ENCODE measurements around the gene CCT7. TPM values are rescaled to one million over a fixed set of nuclear protein-coding genes. Genes with fewer than 3 reads are reported as not detected.

CCT7 gene
- total RNA-seq, 1 donor, result 330 TPM

GRCh38 chr2:73300926-73301325, 66.8 kb downstream of the CCT7 start:
- TF ChIP-seq CTCF (IDR thresholded peaks at IDR 0.05; ENCODE audit: insufficient read depth, low read depth, low read length), result no peak
- DNase-seq (ENCODE audit: low read depth), result no peak
- no peak overlapping the region for H3K4me3 ChIP-seq (ENCODE audit: low read depth, low read length)

GRCh38 chr2:73301636-73302035, 67.5 kb downstream of the CCT7 start:
- H3K4me3 ChIP-seq (ENCODE audit: low read depth, low read length), result no peak overlapping the region
- TF ChIP-seq CTCF (IDR thresholded peaks at IDR 0.05; ENCODE audit: insufficient read depth, low read depth, low read length), result no peak
- DNase-seq (ENCODE audit: low read depth), result no peak

Small RNAs within 50 kb of the gene (small RNA-seq; reads per million reads assigned to genes)
- gene RNU6-111P, result not detected

Other genes with a start within 250 kb of the CCT7 start
- 12.1 and 16.8 TPM in 2 replicates for gene SFXN5, start 162.6 kb upstream of the CCT7 start, total RNA-seq
- gene RAB11FIP5, start 121.4 kb upstream of the CCT7 start, total RNA-seq, result 31.5 and 37.7 TPM in 2 replicates
- not detected in 2 replicates for gene NOTO, start 31.7 kb upstream of the CCT7 start, total RNA-seq
- 20.7 and 20.9 TPM in 2 replicates for gene SMYD5, start 20.1 kb upstream of the CCT7 start, total RNA-seq
- 14.2 and 18.1 TPM in 2 replicates for gene PRADC1, start 1.1 kb upstream of the CCT7 start, total RNA-seq
- 1.3 and 1.6 TPM in 2 replicates for gene FBXO41, start 50.2 kb downstream of the CCT7 start, total RNA-seq
- gene EGR4, start 59.2 kb downstream of the CCT7 start, total RNA-seq, result not detected in 2 replicates
- gene ALMS1, start 151.5 kb downstream of the CCT7 start, total RNA-seq, result 18.6 and 20.3 TPM in 2 replicates